GM12864 (cell line): ENCODE data around the gene OPCML.

ENCODE experiments used
- DNase-seq: peaks from one replicate; pipeline ENCODE4 v3.0.0-alpha.2; 2011; ENCODE audit warnings: low read depth
- H3K4me3 ChIP-seq: 2 replicates; pipeline ENCODE4 v1.5.1; 2011; ENCODE audit warnings: mild to moderate bottlenecking, low read depth, low read length, control low read depth
- CTCF ChIP-seq: IDR thresholded peaks from 2 replicates; pipeline ENCODE4 v1.5.1; 2011; ENCODE audit warnings: low read depth, mild to moderate bottlenecking, moderate library complexity, low read length, control low read depth, inconsistent platforms; ENCODE audit errors: missing control alignments

The OPCML gene

GRCh38 chr11:132864811-132865576 is 667.3 kb downstream of the OPCML start:
- DNase-seq: no peak
- TF ChIP-seq CTCF: no peak
- no peak overlapping the region for H3K4me3 ChIP-seq

- H3K4me3 ChIP-seq: no peak overlapping the region
- TF ChIP-seq CTCF: no peak
- DNase-seq: no peak
Measured at GRCh38 chr11:132862933-132863332, 669.4 kb downstream of the OPCML start.

- DNase-seq: no peak
- TF ChIP-seq CTCF: no peak
- no peak overlapping the region for H3K4me3 ChIP-seq
Measured at GRCh38 chr11:132862137-132862536, 670.2 kb downstream of the OPCML start.

- H3K4me3 ChIP-seq: no peak overlapping the region
- no peak for DNase-seq
- TF ChIP-seq CTCF: no peak
Measured at GRCh38 chr11:132859306-132859705, 673.0 kb downstream of the OPCML start.

- DNase-seq: no peak
- no peak overlapping the region for H3K4me3 ChIP-seq
- no peak for TF ChIP-seq CTCF
Measured at GRCh38 chr11:132858223-132858622, 674.1 kb downstream of the OPCML start.

GRCh38 chr11:132856032-132856431 is 676.3 kb downstream of the OPCML start:
- DNase-seq: no peak
- no peak for TF ChIP-seq CTCF
- no peak overlapping the region for H3K4me3 ChIP-seq

- H3K4me3 ChIP-seq: no peak overlapping the region
- no peak for DNase-seq
- no peak for TF ChIP-seq CTCF
Measured at GRCh38 chr11:132855516-132855915, 676.8 kb downstream of the OPCML start.
